GM12873 (cell line): Measurements from ENCODE around the gene FZD10.

Source experiments
- TF ChIP-seq, protein P1 (sequence below): IDR thresholded peaks from 2 replicates; pipeline ENCODE4 v1.5.1; 2012; ENCODE audit warnings: low read depth, mild to moderate bottlenecking, moderate library complexity, low read length, control low read depth; ENCODE audit not compliant: insufficient read depth; ENCODE audit errors: missing control alignments

Gene FZD10

DNA sequence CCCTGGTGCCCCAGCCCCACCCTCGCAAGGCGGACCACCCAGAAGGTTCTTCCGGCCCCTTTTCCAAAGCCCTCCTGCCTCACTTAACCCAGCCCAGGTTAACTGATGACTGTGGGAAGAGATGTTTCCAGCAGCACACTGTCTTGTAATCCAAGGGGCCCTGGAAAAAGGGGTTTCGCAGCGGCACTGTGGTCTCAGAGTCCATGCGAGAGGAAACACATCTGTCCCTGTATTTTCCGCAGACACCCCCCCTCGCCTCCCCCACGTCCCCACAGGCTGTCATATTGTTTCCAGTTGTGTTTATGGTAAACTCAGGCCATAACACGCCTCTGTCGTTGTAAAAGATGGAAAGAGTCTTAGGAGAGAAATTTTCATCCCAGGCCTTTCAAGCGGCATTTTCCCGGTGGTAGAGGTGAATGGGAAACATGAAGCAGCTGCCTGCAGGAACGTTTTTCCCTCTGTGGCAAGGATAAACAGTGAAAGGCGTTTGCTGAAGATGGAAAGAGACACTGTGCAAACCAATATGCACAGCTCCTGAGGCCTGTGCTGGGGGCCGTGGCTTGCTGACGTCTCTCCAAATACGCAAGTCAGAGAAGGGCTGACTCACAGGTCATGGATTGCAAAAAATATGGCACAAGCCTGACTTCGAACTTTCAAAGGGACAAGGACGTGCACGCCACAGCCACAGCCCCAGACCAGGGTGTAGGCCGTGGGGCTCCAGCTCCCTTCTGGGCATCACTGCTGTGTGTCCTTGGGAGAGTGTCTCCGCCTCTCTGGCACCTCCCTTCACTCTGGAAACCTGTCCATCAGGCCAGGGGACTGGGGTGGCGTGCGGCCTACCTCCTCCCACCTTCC lies 22.5 kb upstream of the FZD10 start:
- TF ChIP-seq, protein P1, sequence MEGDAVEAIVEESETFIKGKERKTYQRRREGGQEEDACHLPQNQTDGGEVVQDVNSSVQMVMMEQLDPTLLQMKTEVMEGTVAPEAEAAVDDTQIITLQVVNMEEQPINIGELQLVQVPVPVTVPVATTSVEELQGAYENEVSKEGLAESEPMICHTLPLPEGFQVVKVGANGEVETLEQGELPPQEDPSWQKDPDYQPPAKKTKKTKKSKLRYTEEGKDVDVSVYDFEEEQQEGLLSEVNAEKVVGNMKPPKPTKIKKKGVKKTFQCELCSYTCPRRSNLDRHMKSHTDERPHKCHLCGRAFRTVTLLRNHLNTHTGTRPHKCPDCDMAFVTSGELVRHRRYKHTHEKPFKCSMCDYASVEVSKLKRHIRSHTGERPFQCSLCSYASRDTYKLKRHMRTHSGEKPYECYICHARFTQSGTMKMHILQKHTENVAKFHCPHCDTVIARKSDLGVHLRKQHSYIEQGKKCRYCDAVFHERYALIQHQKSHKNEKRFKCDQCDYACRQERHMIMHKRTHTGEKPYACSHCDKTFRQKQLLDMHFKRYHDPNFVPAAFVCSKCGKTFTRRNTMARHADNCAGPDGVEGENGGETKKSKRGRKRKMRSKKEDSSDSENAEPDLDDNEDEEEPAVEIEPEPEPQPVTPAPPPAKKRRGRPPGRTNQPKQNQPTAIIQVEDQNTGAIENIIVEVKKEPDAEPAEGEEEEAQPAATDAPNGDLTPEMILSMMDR: no peak

DNA sequence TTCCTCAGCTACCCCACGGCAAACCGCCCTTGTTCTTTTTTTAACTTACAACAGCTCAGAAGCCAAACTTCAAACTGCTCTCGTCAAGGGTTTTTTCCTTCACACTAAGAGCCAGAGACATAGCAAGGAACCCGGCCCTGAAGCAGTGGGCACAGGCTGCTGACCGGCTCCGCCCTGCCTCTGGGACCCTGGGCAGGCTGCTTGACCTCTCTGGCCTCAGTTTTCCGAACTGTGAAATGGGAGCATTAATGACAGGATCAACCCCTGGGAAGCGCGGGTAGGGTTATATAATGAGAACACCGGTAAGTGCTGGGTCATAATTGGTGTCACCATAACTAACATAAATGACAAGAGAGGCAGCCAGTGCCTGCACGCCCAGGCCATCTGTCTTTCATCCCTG lies 21.2 kb upstream of the FZD10 start:
- TF ChIP-seq, protein P1: no peak

DNA sequence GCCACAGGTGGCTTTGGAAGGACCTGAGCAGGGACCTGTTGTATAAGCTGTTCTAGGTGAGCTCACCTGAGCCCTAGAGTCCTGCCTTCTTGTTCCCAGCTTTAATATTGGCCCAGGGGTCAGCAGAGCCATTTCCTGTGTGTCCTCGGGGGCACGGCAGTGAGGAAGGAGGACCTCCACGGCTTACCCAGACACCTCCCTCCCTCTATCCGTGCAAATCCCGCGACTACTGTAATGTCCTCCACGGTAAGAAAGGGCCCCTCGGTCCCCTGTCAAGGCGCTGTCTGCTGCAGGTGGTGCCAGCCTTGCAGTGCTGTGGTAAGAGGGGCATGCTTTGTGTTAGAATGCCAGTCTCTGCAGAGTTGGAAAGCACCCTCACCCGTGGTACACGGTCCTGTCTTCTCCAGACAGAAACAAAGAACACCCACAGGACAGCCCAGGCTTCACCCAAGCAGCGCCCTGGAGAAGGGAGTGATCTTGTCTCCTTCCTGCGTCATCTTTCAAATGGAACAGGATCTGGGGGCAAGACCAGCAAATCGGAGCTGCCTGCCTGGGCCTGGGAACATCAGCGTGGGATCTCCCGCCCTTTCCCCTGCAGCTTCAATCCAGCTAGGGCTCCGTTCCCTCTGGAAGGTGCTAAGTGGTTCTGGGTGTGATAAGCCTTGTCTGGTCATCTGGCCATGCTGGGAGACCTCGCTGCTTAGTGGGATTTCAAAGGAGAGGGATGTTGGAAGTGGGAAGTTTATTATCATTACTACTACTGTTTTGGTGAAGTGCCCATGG lies 20.2 kb upstream of the FZD10 start:
- TF ChIP-seq, protein P1: no peak

DNA sequence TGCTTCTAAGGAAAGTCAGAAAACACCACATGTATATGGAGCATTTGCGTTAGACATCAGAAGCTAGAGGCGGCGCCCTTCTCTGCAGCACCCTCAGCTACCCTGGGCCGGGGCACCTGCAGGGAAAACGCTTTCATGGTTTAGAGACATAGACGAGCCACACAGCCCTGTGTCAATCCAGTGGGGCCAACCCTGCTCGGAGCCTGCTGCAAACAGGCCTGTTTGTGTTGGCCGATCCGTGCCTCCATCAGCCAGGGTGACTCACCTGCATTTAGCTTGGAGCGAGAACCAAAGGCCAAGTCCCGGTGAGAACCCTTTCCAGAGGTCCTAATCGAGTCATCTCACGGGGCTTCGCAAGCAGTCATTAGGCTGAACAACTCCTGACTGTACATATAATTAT lies 19.5 kb upstream of the FZD10 start:
- TF ChIP-seq, protein P1: no peak

DNA sequence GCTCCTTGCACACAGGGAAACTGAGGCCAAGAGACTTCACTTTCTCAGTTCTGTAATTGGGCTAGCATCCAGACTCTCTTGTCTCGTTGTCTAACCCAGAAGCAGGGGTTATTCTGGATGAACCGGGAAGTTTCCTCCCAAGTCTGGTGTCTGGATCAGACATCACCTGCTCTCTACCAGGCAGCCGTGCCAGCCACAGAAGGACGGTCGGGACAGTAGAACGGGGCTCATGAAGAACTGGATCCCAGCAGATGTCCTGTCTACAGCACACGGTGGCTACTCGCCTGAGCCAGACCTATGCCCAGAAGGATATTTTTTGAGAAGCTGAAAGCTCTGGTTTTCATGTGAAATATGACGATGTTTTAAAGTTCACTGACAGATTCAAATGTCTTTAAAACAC lies 19.1 kb upstream of the FZD10 start:
- TF ChIP-seq, protein P1: no peak

DNA sequence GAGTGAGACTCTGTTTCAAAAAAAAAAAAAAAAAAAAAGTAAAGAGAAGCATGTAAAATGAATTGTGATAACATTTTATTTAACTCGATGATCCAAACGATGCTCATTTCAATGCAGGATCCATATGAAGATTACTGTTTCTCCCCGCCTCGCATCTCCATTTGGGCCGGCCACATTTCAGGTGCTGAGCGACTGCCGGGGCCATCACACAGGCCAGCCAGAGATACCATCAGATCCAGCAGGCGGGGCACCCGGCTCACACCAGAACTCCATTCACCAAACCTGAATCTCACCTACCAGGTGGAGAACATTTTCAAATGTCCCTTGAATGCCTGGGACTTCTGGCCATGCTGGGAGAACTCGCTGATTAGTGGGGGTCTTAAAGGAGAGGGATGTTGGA lies 18.0 kb upstream of the FZD10 start:
- TF ChIP-seq, protein P1: no peak

DNA sequence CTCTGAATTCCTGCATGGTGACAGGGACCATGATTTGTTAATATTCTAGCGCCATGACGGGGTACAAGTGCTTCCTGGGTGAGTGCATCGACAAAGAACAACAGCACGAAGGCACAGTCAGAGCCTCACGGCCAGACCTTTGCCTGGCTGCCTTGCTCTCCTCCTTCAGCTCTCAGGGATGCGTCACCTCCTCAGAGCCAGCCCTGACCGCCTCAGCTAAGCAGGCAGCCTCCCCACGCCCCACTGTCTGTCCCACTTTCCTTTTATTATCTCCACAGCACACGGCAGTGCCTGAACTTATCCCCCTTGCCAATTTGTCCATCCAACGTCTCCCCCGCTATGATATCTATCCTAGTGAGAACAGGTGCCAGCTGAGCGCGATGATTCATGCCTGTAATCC lies 16.5 kb upstream of the FZD10 start:
- TF ChIP-seq, protein P1: no peak
